SU-DHL-6 (cell line): Measurements from ENCODE around the gene DLD.

Experiments used
- EZH2phosphoT487 ChIP-seq: fragments of 200-600 bp; sonication (generic), shearing (Covaris generic); conservative IDR thresholded peaks from 2 replicates; pipeline ENCODE4 v1.6.1; 2018; ENCODE audit warnings: mild to moderate bottlenecking, antibody characterized with exemption, low read length, moderate library complexity, mixed read lengths
- TF ChIP-seq, protein P1 (sequence below): fragments of 200-600 bp; sonication (generic); IDR thresholded peaks from one replicate; pipeline ENCODE4 v1.5.1; 2017; ENCODE audit warnings: antibody characterized with exemption, mild to moderate bottlenecking, low read length, moderate library complexity; ENCODE audit not compliant: insufficient read depth, poor library complexity, severe bottlenecking

DNA sequence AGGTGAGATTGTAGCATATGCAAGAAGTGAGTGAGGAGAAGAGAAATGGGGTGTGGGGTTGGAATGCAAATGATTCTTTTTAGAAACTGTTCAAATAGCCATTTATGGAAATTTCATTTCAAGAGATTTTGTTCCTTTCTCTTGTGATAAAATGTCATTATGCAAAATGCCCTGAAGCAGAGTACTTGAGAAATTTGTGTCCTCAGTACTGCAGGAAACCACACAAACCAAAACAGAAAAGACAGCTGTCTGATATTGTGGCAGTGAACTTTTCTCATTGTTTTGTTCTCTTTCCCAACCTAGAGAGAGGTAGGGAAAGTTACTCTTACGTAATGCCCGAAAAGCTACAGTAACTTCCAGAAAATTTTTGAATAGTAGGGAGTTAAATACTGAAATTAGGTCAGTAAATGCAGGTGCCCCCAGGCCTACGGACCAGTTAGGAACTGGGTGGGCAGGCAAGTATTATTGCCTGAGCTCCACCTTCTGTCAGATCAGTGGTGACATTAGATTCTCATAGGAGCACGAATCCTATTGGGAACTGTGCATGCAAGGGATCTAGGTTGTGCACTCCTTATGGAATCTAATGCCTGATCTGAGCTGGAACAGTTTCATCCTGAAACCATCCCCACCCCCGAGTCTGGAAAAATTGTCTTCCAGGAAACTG lies 34.0 kb downstream of the DLD start:
- no peak for TF ChIP-seq EZH2phosphoT487
- TF ChIP-seq, protein P1, sequence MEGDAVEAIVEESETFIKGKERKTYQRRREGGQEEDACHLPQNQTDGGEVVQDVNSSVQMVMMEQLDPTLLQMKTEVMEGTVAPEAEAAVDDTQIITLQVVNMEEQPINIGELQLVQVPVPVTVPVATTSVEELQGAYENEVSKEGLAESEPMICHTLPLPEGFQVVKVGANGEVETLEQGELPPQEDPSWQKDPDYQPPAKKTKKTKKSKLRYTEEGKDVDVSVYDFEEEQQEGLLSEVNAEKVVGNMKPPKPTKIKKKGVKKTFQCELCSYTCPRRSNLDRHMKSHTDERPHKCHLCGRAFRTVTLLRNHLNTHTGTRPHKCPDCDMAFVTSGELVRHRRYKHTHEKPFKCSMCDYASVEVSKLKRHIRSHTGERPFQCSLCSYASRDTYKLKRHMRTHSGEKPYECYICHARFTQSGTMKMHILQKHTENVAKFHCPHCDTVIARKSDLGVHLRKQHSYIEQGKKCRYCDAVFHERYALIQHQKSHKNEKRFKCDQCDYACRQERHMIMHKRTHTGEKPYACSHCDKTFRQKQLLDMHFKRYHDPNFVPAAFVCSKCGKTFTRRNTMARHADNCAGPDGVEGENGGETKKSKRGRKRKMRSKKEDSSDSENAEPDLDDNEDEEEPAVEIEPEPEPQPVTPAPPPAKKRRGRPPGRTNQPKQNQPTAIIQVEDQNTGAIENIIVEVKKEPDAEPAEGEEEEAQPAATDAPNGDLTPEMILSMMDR = no peak
